CD14-positive monocyte (primary cell): Measurements from ENCODE around the gene GZMA. TPM values are rescaled to one million over a fixed set of nuclear protein-coding genes. Genes with fewer than 3 reads are reported as not detected.
"Not testable (repeated sequence)": the region's sequence is repeated elsewhere in the genome, so short reads cannot be mapped to it uniquely, and the experiment has no call there.

Experiments used
- DNase-seq, 3 donors: peaks; one replicate each; pipeline ENCODE4 v3.0.0-alpha.2; 2011 to 2022
- H2AFZ ChIP-seq: 2 replicates; pipeline ENCODE4 v1.6.0; 2012; ENCODE audit warnings: mild to moderate bottlenecking, low read depth, low read length, inconsistent platforms; ENCODE audit not compliant: insufficient read depth, poor library complexity, severe bottlenecking
- H3K27ac ChIP-seq, 2 donors: 1 replicate in 1 of 2; 2 replicates in 1 of 2; pipeline ENCODE4 v1.5.1; 2012 to 2013; ENCODE audit warnings: low read length in 2 of 2, control low read depth in 1 of 2, inconsistent platforms in 1 of 2, low read depth in 1 of 2, mild to moderate bottlenecking in 1 of 2
- H3K27me3 ChIP-seq, 2 donors: one replicate each; pipeline versions ENCODE4 v1.6.0 to v1.6.1; 2011 to 2013; ENCODE audit warnings: low read length in 2 of 2; ENCODE audit not compliant: control insufficient read depth in 2 of 2, insufficient read depth in 2 of 2
- H3K36me3 ChIP-seq, 2 donors: replicated peaks in 1 of 2; 1 replicate in 1 of 2; 2 replicates in 1 of 2; pipeline versions ENCODE4 v1.5.1 to v1.6.1; 2012 to 2013; ENCODE audit warnings: low read length in 2 of 2, control low read depth in 1 of 2, inconsistent platforms in 1 of 2, mild to moderate bottlenecking in 1 of 2; ENCODE audit not compliant: insufficient read depth in 2 of 2, control insufficient read depth in 1 of 2
- H3K4me1 ChIP-seq, 2 donors: 1 replicate in 1 of 2; 2 replicates in 1 of 2; pipeline versions ENCODE4 v1.5.1 to v1.6.1; 2012 to 2013; ENCODE audit warnings: low read length in 2 of 2, control low read depth in 1 of 2, inconsistent platforms in 1 of 2, mild to moderate bottlenecking in 1 of 2, moderate library complexity in 1 of 2; ENCODE audit not compliant: insufficient read depth in 2 of 2, control insufficient read depth in 1 of 2
- H3K4me2 ChIP-seq: replicated peaks from 2 replicates; pipeline ENCODE3; 2012; ENCODE audit warnings: low read length, moderate library complexity, mild to moderate bottlenecking; ENCODE audit not compliant: poor library complexity, severe bottlenecking; ENCODE audit errors: extremely low read depth
- H3K4me3 ChIP-seq, 3 experiments: fragments of 200-600 bp in 1 of 3; sonication (generic) in 1 of 3; replicated peaks in 1 of 3; 1 replicate in 2 of 3; 2 replicates in 1 of 3; pipeline ENCODE4 v1.5.1; 2011 to 2013; ENCODE audit warnings: low read length in 3 of 3, mild to moderate bottlenecking in 3 of 3, control low read depth in 2 of 3, low read depth in 2 of 3, inconsistent platforms in 1 of 3, moderate library complexity in 1 of 3
- H3K79me2 ChIP-seq: 2 replicates; pipeline ENCODE4 v1.6.0; 2012; ENCODE audit warnings: mild to moderate bottlenecking, control low read depth, inconsistent platforms, low read length, moderate library complexity; ENCODE audit not compliant: insufficient read depth
- H3K9ac ChIP-seq: 2 replicates; pipeline ENCODE4 v1.6.0; 2017; ENCODE audit warnings: low read length, mild to moderate bottlenecking; ENCODE audit not compliant: insufficient read depth, poor library complexity, severe bottlenecking
- H3K9me3 ChIP-seq, 2 donors: replicated peaks in 1 of 2; 1 replicate in 1 of 2; 2 replicates in 1 of 2; pipeline versions ENCODE4 v1.5.1 to v1.6.1; 2012 to 2013; ENCODE audit warnings: low read length in 2 of 2, control low read depth in 1 of 2; ENCODE audit not compliant: control insufficient read depth in 1 of 2, insufficient read depth in 1 of 2
- H4K20me1 ChIP-seq: 2 replicates; pipeline ENCODE4 v1.6.0; 2012; ENCODE audit warnings: mild to moderate bottlenecking, low read length, control low read depth, moderate library complexity; ENCODE audit not compliant: insufficient read depth
- H3K27ac Mint-ChIP-seq, 7 donors: one replicate each; pipeline ENCODE4 v1.8.0; 2020; ENCODE audit warnings: mild to moderate bottlenecking in 7 of 7, mixed read lengths in 7 of 7, moderate library complexity in 6 of 7, inconsistent platforms in 2 of 7
- H3K27me3 Mint-ChIP-seq, 3 donors: one replicate each; pipeline ENCODE4 v1.8.0; 2021 to 2022; ENCODE audit warnings: low read depth in 3 of 3, mild to moderate bottlenecking in 3 of 3, mixed read lengths in 3 of 3, moderate library complexity in 3 of 3, inconsistent platforms in 1 of 3
- H3K36me3 Mint-ChIP-seq, 2 donors: one replicate each; pipeline ENCODE4 v1.8.0; 2020; ENCODE audit warnings: mixed read lengths in 2 of 2, inconsistent platforms in 1 of 2, mild to moderate bottlenecking in 1 of 2
- H3K4me1 Mint-ChIP-seq: one replicate; pipeline ENCODE4 v1.8.0; 2020; ENCODE audit warnings: mild to moderate bottlenecking, mixed read lengths
- H3K4me3 Mint-ChIP-seq, 2 donors: one replicate each; pipeline ENCODE4 v1.8.0; 2020; ENCODE audit warnings: mild to moderate bottlenecking in 2 of 2, mixed read lengths in 2 of 2, moderate library complexity in 1 of 2
- H3K9me3 Mint-ChIP-seq, 7 donors: one replicate each; pipeline ENCODE4 v1.8.0; 2020 to 2022; ENCODE audit warnings: mixed read lengths in 7 of 7, mild to moderate bottlenecking in 6 of 7, moderate library complexity in 6 of 7, inconsistent platforms in 2 of 7
- CTCF ChIP-seq: fragments of 200-600 bp; IDR thresholded peaks from one replicate; pipeline ENCODE4 v1.8.0; 2022; ENCODE audit warnings: antibody characterized with exemption, mild to moderate bottlenecking
- WGBS: methylation state at CpG from one replicate; pipeline ENCODE4 v1.1.5; 2013; ENCODE audit warnings: missing lambda C conversion rate; ENCODE audit not compliant: insufficient coverage; 5-methylcytosine and 5-hydroxymethylcytosine counted together
- intact Hi-C, 2 donors: fragments of 100-400 bp; cut with micrococcal nuclease; formaldehyde crosslinking; loops; one replicate each; pipeline versions ENCODE4 v1.15.0 to v1.15.1; 2023
- polyA plus RNA-seq, 3 donors: library from polyadenylated mRNA; depleted of rRNA in 1 of 3; unstranded in 2 of 3; stranded (reverse) in 1 of 3; fragments of 300-500 nt in 2 of 3; fragments of >200 nt in 1 of 3; fragmentation: Illumina TruSeq in 2 of 3; gene quantifications; 1 replicate in 2 of 3; 2 replicates in 1 of 3; pipeline ENCODE4 v1.2.3, GENCODE V29; 2012 to 2021

GZMA gene
- polyA plus RNA-seq, 3 donors, result 2.3 to 2.6 TPM; not detected in 1

- no peaks in the 10 kb centered on the region for H3K4me1 ChIP-seq
- TF ChIP-seq CTCF, result no peak
- H2AFZ ChIP-seq, result no peak overlapping the region
- H3K9ac ChIP-seq, result no peak overlapping the region
- intact Hi-C loops, result no loop called here
- H3K4me2 ChIP-seq, result no peak overlapping the region
- no peaks in the 10 kb centered on the region for H3K36me3 ChIP-seq
- Mint-ChIP-seq H3K4me1 (peaks cover 11% of the 10 kb centered on the region), H3K27ac (peak overlapping the region in 1 of 7 donors; percentile 11), H3K36me3 (no peaks in the 10 kb centered on the region), H3K27me3 (peaks cover 7 to 16% (median 14%) of the 10 kb centered on the region in 3 donors), H3K9me3 (peaks cover 0 to 8% (median 0%) of the 10 kb centered on the region in 7 donors), H3K4me3 (no peak overlapping the region)
- H3K27me3 ChIP-seq, result peaks cover 0 to 2% of the 10 kb centered on the region in 2 donors
- H3K27ac ChIP-seq, result no peak overlapping the region
- H4K20me1 ChIP-seq, result no peaks in the 10 kb centered on the region
- 17% methylated on average over 2 of the region's 5 CpGs for WGBS
- no peak for DNase-seq
- no peaks in the 10 kb centered on the region for H3K9me3 ChIP-seq
- no peak overlapping the region for H3K4me3 ChIP-seq
- no peaks in the 10 kb centered on the region for H3K79me2 ChIP-seq
Measured at GRCh38 chr5:55104946-55105701, 2.7 kb downstream of the GZMA start.

GRCh38 chr5:55105976-55106375 lies 3.5 kb downstream of the GZMA start:
- H2AFZ ChIP-seq, H3K36me3 Mint-ChIP-seq, H3K27me3 ChIP-seq, H3K4me1 ChIP-seq, H3K79me2 ChIP-seq, H3K9me3 ChIP-seq, H3K27ac ChIP-seq, intact Hi-C loops, DNase-seq, H4K20me1 ChIP-seq, H3K4me3 Mint-ChIP-seq, H3K4me2 ChIP-seq, H3K27ac Mint-ChIP-seq, H3K4me3 ChIP-seq, H3K9ac ChIP-seq, H3K36me3 ChIP-seq, H3K9me3 Mint-ChIP-seq: not testable (repeated sequence)
- Mint-ChIP-seq H3K27me3 (peaks cover 4 to 14% (median 9%) of the 10 kb centered on the region in 3 donors), H3K4me1 (peaks cover 11% of the 10 kb centered on the region)
